ENCODE data around the gene GLIS1. TPM values are rescaled to one million over a fixed set of nuclear protein-coding genes. Genes with fewer than 3 reads are reported as not detected.

The GLIS1 gene
- total RNA-seq, 1 donor from 2014 or later, result not detected

- peak; percentile 44 to 69 for DNase-seq (ENCODE audit: low read depth in 2 of 2)
These were observed 268.8 kb downstream of the GLIS1 start for GRCh38 chr1:53470155-53470554.

GRCh38 chr1:53469373-53469772, 269.6 kb downstream of the GLIS1 start:
- DNase-seq (ENCODE audit: low read depth in 2 of 2), result no peak

- DNase-seq (ENCODE audit: low read depth in 2 of 2), result no peak
These were observed 270.6 kb downstream of the GLIS1 start for GRCh38 chr1:53468374-53468773.

DNA sequence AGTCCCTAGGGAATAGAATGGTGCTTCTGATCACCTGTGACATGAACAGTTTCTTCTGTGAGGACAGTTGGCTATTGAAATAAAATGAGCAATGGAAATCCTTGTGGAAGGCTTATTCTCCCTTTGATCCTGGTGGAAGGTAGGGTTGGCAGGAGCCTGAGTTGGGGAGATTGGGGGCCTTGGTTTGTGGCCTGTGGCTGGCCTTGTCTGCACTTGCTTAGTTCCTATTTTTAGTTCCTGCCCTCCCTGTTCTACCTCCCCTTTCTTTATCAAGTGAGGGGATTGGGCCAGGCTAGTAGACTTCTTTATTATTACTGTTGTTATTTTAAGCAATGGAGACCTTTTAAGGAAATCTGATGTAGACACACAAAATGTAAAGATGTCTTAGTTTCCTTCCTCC, 271.6 kb downstream of the GLIS1 start:
- no peak for DNase-seq (ENCODE audit: low read depth in 2 of 2)

DNA sequence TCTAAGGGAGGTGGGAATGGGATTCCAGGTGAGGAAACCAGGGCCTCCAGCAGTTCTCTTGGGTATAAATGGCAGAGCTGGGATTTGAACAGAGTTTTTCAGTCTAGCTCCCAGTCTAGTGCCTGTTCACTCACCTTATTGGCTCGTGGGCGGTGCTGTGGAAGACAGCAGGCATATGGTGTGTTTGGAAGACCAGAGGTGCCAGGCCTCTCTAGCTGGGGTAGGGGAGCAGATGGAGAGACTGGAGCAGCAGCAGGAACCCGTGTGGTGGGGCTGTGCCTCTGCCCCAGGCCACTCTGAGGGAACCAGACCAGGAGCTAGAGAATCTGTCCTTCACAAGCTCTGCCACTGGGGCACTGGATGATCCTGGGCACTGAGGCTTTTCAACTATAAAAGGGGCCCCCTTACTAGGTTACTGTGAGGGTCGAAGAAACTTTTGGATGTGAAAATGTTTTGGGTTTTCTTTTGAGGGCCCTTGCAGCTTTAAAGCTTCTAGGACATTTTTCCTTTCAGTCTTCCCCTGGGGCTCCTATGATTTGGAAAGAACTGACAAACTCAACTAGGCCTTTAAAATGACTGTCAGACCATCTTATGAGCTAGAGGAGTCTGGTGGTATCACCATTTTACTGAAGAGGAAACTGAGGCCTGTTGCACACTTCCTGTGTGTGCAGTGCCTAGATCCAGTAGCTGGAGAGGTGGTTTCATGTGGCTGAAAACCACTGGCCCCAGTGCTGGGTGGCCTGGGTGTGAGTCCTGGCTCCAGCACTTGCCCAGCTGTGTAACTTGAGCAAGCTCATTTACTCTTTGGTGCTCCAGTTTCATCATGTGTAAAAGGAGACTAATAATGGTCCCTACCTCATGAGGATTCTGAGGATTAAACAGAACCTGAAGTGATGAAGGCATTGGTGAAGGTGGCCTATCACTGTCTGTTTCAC, 273.7 kb downstream of the GLIS1 start:
- DNase-seq (ENCODE audit: low read depth in 2 of 2), result no peak

DNA sequence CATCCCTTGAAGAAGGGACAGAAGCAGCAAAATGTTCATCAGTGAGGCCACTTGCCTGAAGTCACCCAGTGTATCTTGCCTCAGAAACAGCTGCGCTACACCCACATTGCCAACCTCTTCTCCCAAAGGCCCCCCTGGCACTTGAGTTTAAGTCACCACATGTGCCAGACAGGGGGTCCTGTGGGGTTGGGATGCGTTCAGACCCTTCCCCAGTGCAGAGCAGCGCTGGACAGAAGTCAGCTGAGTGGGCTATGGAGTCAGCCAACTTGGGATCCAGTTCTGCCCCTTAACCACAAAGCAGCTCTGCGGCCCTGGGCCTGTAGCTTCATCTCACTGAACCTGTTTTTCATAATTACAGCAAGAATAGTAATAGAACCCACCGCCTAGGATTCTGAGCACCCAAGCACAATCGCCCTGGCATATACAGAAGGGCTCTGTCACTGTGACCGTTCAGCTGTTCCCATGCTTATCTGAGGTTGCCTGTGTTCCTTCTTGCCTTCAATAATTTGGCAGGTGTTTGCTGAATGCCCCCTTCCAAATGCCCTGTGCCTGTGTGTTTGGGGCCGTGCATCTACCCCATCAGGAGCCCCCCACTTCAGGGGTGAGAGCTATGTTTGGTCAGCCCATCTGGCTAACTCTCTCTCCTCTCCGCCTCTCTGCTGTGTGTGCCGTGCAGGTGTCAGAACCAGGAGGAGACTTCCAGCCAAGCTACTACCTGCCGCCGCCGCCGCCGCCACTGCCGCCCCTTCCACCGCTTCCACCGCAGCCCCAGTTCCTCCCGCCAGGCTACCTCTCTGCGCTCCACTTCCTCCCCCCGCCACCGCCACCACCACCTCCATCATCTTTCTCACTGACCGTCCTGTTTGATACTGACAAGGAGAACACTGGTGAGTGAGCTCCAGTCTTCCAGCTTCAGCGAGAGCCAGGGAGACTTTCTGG, 274.7 kb downstream of the GLIS1 start:
- DNase-seq (ENCODE audit: low read depth in 2 of 2), result no peak

DNA sequence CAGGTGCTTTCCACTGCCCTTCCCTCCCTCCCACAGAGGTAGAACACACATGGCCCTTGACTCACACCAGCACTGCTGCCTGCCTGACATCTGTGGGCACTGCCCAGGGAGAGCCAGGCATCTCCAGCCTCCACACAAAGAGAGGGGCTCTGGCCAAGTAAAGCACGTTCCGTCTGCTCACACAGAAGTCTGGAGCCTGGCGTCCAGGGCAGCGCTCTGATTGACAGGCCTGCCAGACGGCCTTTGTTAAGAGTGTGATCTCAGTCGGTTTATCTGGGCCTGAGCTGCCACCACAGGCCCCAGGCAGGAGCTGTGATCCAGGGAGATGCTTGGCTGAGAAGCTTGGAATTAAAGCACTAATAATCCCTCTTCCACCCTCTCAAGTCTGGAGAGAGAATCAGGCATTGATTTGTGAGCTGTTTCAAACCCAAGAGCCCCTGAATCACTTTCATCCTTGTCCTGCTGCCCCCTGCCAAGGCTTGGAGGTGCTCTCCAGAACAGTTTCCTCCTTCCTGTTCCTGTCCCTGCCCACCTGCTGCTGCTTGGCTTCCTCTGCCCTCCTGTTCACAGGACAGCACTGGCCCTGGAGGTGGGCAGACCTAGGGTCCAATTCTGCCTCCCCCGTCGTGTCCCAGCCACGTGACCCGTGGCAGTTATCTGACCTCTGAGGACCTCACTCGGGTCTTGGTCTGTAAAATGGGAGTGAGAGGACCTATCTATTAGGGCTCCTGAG, 276.0 kb downstream of the GLIS1 start:
- no peak for DNase-seq (ENCODE audit: low read depth in 2 of 2)

DNA sequence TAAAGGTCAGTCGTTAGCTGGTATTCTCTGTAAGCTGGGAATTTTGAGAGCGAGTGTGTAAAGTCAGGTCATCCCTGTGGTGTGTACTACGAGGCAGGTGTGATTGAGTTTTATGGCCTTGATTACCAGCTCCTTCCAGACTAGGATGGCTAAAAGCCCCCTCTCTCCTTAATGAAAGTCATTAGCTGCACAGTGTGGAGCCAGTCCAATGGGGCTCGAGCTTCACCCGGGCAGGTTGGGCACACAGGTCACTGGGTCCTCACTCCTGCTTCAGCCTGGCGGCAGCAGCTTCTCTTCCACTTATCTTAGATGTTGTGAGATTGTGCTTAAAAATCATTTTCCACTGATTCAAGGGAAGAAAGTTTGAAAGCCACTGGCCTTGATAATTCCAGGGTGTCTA, 276.8 kb downstream of the GLIS1 start:
- DNase-seq (ENCODE audit: low read depth in 2 of 2), result no peak

- no peak for DNase-seq (ENCODE audit: low read depth in 2 of 2)
These were observed 277.5 kb downstream of the GLIS1 start for GRCh38 chr1:53461323-53462044.

GRCh38 chr1:53460666-53461322, 278.2 kb downstream of the GLIS1 start:
- DNase-seq (ENCODE audit: low read depth in 2 of 2), result no peak

DNA sequence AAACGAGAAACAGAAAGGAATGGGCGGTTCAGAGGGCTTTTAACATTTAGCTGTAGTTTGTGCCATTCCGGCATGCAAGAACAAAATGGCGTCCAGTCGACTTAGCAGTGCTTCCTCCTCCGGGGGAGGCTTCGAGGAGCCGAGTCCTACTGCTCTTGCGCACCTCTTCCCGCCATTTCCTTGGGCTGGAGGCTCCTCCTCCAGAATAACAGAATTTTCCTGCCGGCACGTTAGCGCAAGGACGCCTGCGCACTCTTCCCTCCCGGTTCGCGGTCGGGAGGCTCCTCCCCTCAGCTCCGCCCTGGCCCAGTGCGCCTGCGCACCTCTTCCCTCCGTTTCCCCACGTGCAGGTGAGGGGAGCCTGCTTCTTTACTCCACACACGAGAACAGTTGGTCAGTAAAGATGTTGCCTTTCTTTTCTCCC, 278.7 kb downstream of the GLIS1 start:
- DNase-seq (ENCODE audit: low read depth in 2 of 2), result no peak

DNA sequence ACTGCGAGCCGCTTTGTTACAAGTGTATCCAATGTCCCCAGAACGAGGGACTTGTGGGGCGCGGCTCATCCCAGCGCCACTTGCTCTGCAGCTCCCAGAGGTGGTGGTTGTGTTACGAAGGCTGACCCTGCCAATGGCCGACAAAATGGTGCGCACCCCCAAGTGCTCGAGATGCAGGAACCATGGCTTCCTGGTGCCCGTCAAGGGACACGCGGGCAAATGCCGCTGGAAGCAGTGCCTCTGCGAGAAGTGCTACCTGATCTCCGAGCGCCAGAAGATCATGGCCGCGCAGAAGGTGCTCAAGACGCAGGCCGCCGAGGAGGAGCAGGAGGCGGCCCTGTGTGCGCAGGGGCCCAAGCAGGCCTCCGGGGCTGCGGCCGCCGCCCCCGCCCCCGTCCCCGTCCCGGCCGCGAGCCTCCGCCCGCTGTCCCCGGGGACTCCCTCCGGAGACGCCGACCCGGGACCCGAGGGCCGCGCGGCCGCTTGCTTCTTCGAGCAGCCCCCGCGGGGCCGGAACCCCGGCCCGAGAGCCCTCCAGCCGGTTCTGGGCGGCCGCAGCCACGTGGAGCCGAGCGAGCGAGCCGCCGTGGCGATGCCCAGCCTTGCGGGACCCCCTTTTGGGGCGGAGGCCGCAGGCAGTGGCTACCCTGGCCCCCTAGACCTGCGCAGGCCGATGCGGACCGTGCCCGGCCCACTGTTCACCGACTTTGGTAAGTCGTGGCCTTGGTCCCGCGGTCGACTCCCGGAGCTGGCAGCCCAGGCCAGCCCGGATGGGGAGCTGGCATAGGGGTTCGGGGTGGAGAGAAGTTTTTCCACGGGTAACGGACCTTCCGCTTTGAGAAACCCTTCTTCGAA, 279.4 kb downstream of the GLIS1 start, which contains the start of gene DMRTB1:
Gene DMRTB1 (plus strand): TSS at position 79 of the 855 bp plus-strand sequence. CDS start 55 bp downstream, at position 134.
- no peak for DNase-seq (ENCODE audit: low read depth in 2 of 2)

DNA sequence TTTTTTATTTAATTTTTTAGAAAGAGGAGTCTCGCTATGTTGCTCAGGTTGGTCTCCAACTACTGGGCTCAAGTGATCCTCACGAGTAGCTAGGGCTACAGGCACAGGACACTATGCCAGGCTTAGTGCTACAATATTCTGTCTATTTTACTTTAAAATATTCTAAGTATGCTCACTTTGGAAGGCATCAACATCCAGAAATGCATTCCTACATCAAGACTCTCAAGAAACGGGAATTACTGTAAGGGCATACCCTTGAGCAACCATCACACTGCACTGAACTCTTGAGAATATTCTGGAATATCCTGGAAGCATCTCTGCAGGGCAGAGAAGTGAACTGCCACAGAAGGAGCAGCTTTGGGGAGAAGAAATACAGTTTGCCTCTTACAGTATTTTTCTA, 280.3 kb downstream of the GLIS1 start:
- DNase-seq (ENCODE audit: low read depth in 2 of 2), result no peak

Other genes starting within 250 kb of the GLIS1 start
- gene NDC1, start 99.1 kb upstream of the GLIS1 start, total RNA-seq, result 8.5 and 13.7 TPM in 2 replicates
- 12.2 and 19.4 TPM in 2 replicates for gene YIPF1, start 150.6 kb upstream of the GLIS1 start, total RNA-seq
- gene DIO1, start 155.0 kb upstream of the GLIS1 start, total RNA-seq, result not detected in 2 replicates
- gene IFT25, start 206.5 kb upstream of the GLIS1 start, total RNA-seq, result 12.4 and 14.5 TPM in 2 replicates
- gene LRRC42, start 207.2 kb upstream of the GLIS1 start, total RNA-seq, result 17.2 and 22.0 TPM in 2 replicates